GM23338 (cell line): Measurements from ENCODE around the gene TLCD3A. TPM values are rescaled to one million over a fixed set of nuclear protein-coding genes. Genes with fewer than 3 reads are reported as not detected.

ENCODE experiments used
- ATAC-seq: fragments of 200-7000 bp; cut with Tn5 transposase; 3 replicates; pipeline ENCODE4 v1.9.1; 2020
- DNase-seq: peaks from one replicate; pipeline ENCODE4 v3.0.0-alpha.2; 2015; ENCODE audit warnings: low spot score
- H2AFZ ChIP-seq: fragments of 200-600 bp; sonication (generic); 2 replicates; pipeline ENCODE4 v1.8.0; 2016; ENCODE audit warnings: antibody characterized with exemption, mild to moderate bottlenecking, moderate library complexity
- H3F3A ChIP-seq: fragments of 200-600 bp; sonication (generic); replicated peaks from 2 replicates; pipeline ENCODE4 v1.8.0; 2017; ENCODE audit warnings: antibody characterized with exemption, mixed run types, low read depth
- H3K27ac ChIP-seq: fragments of 200-600 bp; sonication (generic); 2 replicates; pipeline ENCODE4 v1.6.1; 2016; ENCODE audit warnings: low read depth
- H3K27me3 ChIP-seq: fragments of 200-600 bp; sonication (generic); 2 replicates; pipeline ENCODE4 v1.8.0; 2016; ENCODE audit warnings: mild to moderate bottlenecking, mixed run types, moderate library complexity; ENCODE audit not compliant: insufficient read depth
- H3K36me3 ChIP-seq: fragments of 200-600 bp; sonication (generic); 2 replicates; pipeline ENCODE4 v1.8.0; 2016; ENCODE audit warnings: mild to moderate bottlenecking; ENCODE audit not compliant: insufficient read depth
- H3K4me1 ChIP-seq: fragments of 200-600 bp; sonication (generic); 2 replicates; pipeline ENCODE4 v1.8.0; 2016; ENCODE audit warnings: mild to moderate bottlenecking, moderate library complexity; ENCODE audit not compliant: insufficient read depth
- H3K4me2 ChIP-seq: fragments of 200-600 bp; sonication (generic); 2 replicates; pipeline ENCODE4 v1.7.1; 2017; ENCODE audit warnings: mixed run types
- H3K4me3 ChIP-seq: fragments of 200-600 bp; sonication (generic); 2 replicates; pipeline ENCODE4 v1.6.1; 2016; ENCODE audit warnings: mixed run types
- H3K79me2 ChIP-seq: fragments of 200-600 bp; sonication (generic); replicated peaks from 2 replicates; pipeline ENCODE4 v1.8.0; 2017; ENCODE audit warnings: mild to moderate bottlenecking; ENCODE audit not compliant: insufficient read depth
- H3K9me2 ChIP-seq: fragments of 200-600 bp; sonication (generic); 2 replicates; pipeline ENCODE4 v1.8.0; 2017; ENCODE audit not compliant: insufficient read depth
- H4K20me1 ChIP-seq: fragments of 200-600 bp; sonication (generic); replicated peaks from 2 replicates; pipeline ENCODE4 v1.8.0; 2017; ENCODE audit warnings: mild to moderate bottlenecking; ENCODE audit not compliant: insufficient read depth
- H3K27ac Mint-ChIP-seq: 2 replicates; pipeline ENCODE4 v1.8.0; 2020; ENCODE audit warnings: inconsistent platforms, mild to moderate bottlenecking, moderate library complexity, mixed read lengths
- H3K27me3 Mint-ChIP-seq: 3 replicates; pipeline ENCODE4 v1.8.0; 2022; ENCODE audit warnings: low read depth, mild to moderate bottlenecking, moderate library complexity, mixed read lengths, inconsistent platforms; ENCODE audit not compliant: insufficient read depth, poor library complexity
- H3K36me3 Mint-ChIP-seq: 3 replicates; pipeline ENCODE4 v1.8.0; 2021; ENCODE audit warnings: low read depth, mild to moderate bottlenecking, inconsistent platforms, moderate library complexity, mixed read lengths
- H3K4me1 Mint-ChIP-seq: 3 replicates; pipeline ENCODE4 v1.8.0; 2020; ENCODE audit warnings: mild to moderate bottlenecking, inconsistent platforms, mixed read lengths
- H3K4me3 Mint-ChIP-seq: 3 replicates; pipeline ENCODE4 v1.8.0; 2021; ENCODE audit warnings: moderate library complexity, mild to moderate bottlenecking, inconsistent platforms, mixed read lengths
- H3K9me3 Mint-ChIP-seq: 3 replicates; pipeline ENCODE4 v1.8.0; 2020; ENCODE audit warnings: moderate library complexity, mild to moderate bottlenecking, inconsistent platforms, mixed read lengths
- CREB1 ChIP-seq: fragments of 250-450 bp; sonication (Bioruptor Pico); IDR thresholded peaks from 2 replicates; pipeline ENCODE4 v1.5.0; 2020; ENCODE audit warnings: low read depth, mild to moderate bottlenecking, moderate library complexity
- CTCF ChIP-seq, 2 experiments: fragments of 200-600 bp in 1 of 2; sonication (generic) in 1 of 2; conservative IDR thresholded peaks; 2 replicates each; pipeline versions ENCODE4 v1.5.1 to v1.6.1; 2016 to 2017; ENCODE audit warnings: antibody characterized with exemption in 2 of 2, low read depth in 2 of 2, mild to moderate bottlenecking in 2 of 2, moderate library complexity in 1 of 2
- ETS1 ChIP-seq: IDR thresholded peaks from 2 replicates; pipeline ENCODE4 v1.6.1; 2016; ENCODE audit warnings: antibody characterized with exemption
- EZH2 ChIP-seq: fragments of 200-600 bp; sonication (generic); IDR thresholded peaks from one replicate; pipeline ENCODE4 v1.8.0; 2017; ENCODE audit warnings: antibody characterized with exemption, mild to moderate bottlenecking, low read depth; ENCODE audit not compliant: unreplicated experiment
- EZH2phosphoT487 ChIP-seq: fragments of 200-600 bp; sonication (generic); IDR thresholded peaks from one replicate; pipeline ENCODE4 v1.8.1; 2018; ENCODE audit warnings: antibody characterized with exemption; ENCODE audit not compliant: unreplicated experiment
- JUNB ChIP-seq: IDR thresholded peaks from one replicate; pipeline ENCODE4 v1.6.1; 2016; ENCODE audit warnings: antibody characterized with exemption; ENCODE audit not compliant: unreplicated experiment
- NANOG ChIP-seq: IDR thresholded peaks from 2 replicates; pipeline ENCODE4 v1.6.1; 2016; ENCODE audit warnings: antibody characterized with exemption, borderline replicate concordance
- POLR2AphosphoS5 ChIP-seq: IDR thresholded peaks from 2 replicates; pipeline ENCODE4 v1.6.1; 2016; ENCODE audit warnings: antibody characterized with exemption, low read depth
- REST ChIP-seq: IDR thresholded peaks from one replicate; pipeline ENCODE4 v1.6.1; 2018; ENCODE audit warnings: antibody characterized with exemption; ENCODE audit not compliant: unreplicated experiment
- STAT1 ChIP-seq: IDR thresholded peaks from one replicate; pipeline ENCODE4 v1.6.1; 2016; ENCODE audit warnings: antibody characterized with exemption; ENCODE audit not compliant: unreplicated experiment
- ZNF114 ChIP-seq: fragments of 250-450 bp; sonication (Bioruptor Pico); IDR thresholded peaks from 2 replicates; pipeline ENCODE4 v1.5.0; 2020; ENCODE audit warnings: mild to moderate bottlenecking, moderate library complexity
- ZNF331 ChIP-seq: fragments of 250-450 bp; sonication (Bioruptor Pico); IDR thresholded peaks from 2 replicates; pipeline ENCODE4 v1.5.0; 2020; ENCODE audit warnings: low read depth, mild to moderate bottlenecking, moderate library complexity
- ZNF462 ChIP-seq: fragments of 250-450 bp; sonication (Bioruptor Pico); IDR thresholded peaks from 2 replicates; pipeline ENCODE4 v1.5.0; 2020; ENCODE audit warnings: mild to moderate bottlenecking, moderate library complexity
- polyA plus RNA-seq: library from polyadenylated mRNA; unstranded; fragments of >200 nt; fragmentation: Nextera tagmentation; extraction: Ambion mirVana; gene quantifications from 2 replicates; pipeline ENCODE4 v1.2.1, GENCODE V29; 2016
- total RNA-seq: library from RNA; depleted of rRNA; stranded (reverse); fragments of >200 nt; shearing (Covaris generic); gene quantifications from 2 replicates; pipeline ENCODE4 v1.2.3, GENCODE V29; 2014

TLCD3A gene
- total and polyA plus RNA-seq, 2 experiments from 2014 or later: 10.3 to 21.1 TPM

GRCh38 chr17:744937-745336 lies 12.5 kb downstream of the TLCD3A start:
- Histone ChIP-seq H3K9me2 (no peaks in the 10 kb centered on the region), H4K20me1 (peaks cover 9% of the 10 kb centered on the region), H3K4me1 (no peaks in the 10 kb centered on the region), H3K79me2 (peaks cover 20% of the 10 kb centered on the region), H2AFZ (no peak overlapping the region), H3K4me2 (no peak overlapping the region), H3K27ac (no peak overlapping the region), H3K4me3 (no peak overlapping the region), H3K36me3 (peaks cover 47% of the 10 kb centered on the region), H3F3A (0 out of 2 replicates have a peak, but pooled peaks cover 22% of the 10 kb centered on the region), H3K27me3 (no peaks in the 10 kb centered on the region)
- Mint-ChIP-seq H3K27ac (no peak overlapping the region), H3K4me1 (no peaks in the 10 kb centered on the region; the same call in 2 of the 3 replicates), H3K4me3 (no peak overlapping the region), H3K36me3 (peaks cover 95% of the 10 kb centered on the region), H3K9me3 (peaks cover 20% of the 10 kb centered on the region), H3K27me3 (peaks cover 7% of the 10 kb centered on the region)
- ATAC-seq (no peak), DNase-seq (no peak)
- TF ChIP-seq ZNF331 (CRISPR knock-in tag) (no peak), ETS1 (no peak), ZNF114 (CRISPR knock-in tag) (no peak), EZH2phosphoT487 (no peak), JUNB (no peak), EZH2 (no peak), POLR2AphosphoS5 (no peak), REST (no peak), ZNF462 (CRISPR knock-in tag) (no peak), CTCF (conservative IDR thresholded peaks at IDR 0.05; ENCODE audit: low read depth in 2 of 2) (no peak), CREB1 (CRISPR knock-in tag) (no peak), NANOG (no peak), STAT1 (no peak)
